ENCODE measurements around the gene TBC1D10A.

DNA sequence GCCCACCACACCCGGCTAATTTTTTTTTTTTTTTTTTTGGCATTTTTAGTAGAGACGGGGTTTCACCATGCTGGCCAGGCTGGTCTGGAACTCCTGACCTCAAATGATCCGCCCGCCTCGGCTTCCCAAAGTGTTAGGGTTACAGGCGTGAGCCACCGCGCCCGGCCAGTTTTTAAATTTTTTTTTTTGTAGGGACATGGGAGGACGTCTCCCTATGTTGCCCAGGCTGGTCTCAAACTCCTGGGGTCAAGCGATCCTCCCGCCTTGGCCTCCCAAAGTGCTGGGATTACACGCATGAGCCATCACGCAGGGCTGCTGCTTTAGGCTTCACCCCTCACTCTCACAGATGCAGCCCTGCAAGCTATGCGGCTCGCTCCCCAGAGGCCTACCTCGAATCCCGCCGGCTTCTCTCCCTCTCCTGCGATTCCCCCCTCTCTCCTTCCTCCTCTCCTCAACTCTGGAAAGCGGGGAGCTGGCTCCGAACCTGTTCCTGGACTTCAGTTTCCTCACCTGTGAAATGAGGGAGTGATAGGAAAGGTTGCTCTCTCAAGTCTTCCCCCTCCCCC is 31.0 kb upstream of the TBC1D10A start:
- no peak for TF ChIP-seq MYNN (tag by site-specific recombination; IDR thresholded peaks at IDR 0.05; ENCODE audit: borderline replicate concordance)
- no peak for TF ChIP-seq ZNF707 (tag by site-specific recombination; IDR thresholded peaks at IDR 0.05)
- no peak for TF ChIP-seq ZBTB7A (tag by site-specific recombination; IDR thresholded peaks at IDR 0.05; ENCODE audit: low read depth)
- TF ChIP-seq ZNF791 (tag by site-specific recombination; IDR thresholded peaks at IDR 0.05): no peak
- no peak for TF ChIP-seq ZNF184 (tag by site-specific recombination; IDR thresholded peaks at IDR 0.05)
- no peak for TF ChIP-seq ZNF704 (tag by site-specific recombination; IDR thresholded peaks at IDR 0.05)
